HG03159 (cell line): Measurements from ENCODE around the gene SVEP1.
"Not testable (repeated sequence)": the region's sequence is repeated elsewhere in the genome, so short reads cannot be mapped to it uniquely, and the experiment has no call there.

Experiments
- ATAC-seq: cut with Tn5 transposase; IDR thresholded peaks from one replicate; pipeline ENCODE4 v1.9.1; 2021; ENCODE audit warnings: mild to moderate bottlenecking, moderate library complexity; ENCODE audit not compliant: unreplicated experiment

Gene SVEP1

GRCh38 chr9:110451726-110452125 is 127.8 kb downstream of the SVEP1 start:
- ATAC-seq = no peak

GRCh38 chr9:110447476-110447875 is 132.1 kb downstream of the SVEP1 start:
- ATAC-seq = no peak

GRCh38 chr9:110446171-110446570 is 133.4 kb downstream of the SVEP1 start:
- no peak for ATAC-seq

- ATAC-seq = no peak
These were observed 134.6 kb downstream of the SVEP1 start for GRCh38 chr9:110444911-110445310.

DNA sequence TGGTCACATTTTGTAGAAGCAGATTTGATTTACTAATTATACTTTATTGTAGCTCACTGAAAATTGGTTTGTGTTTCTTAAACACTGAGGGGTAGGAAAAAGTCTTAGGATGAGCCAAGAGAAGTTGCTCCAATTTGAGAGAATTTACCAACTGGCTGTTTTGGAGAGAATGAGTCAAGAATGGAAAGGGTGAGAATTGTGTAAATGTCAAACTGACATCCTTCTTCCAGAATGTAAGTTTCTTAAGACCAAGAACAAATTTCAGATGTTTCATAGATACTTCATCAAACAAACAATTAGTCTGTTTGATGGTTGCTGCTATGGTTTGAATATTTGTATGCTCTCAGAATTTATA is 135.7 kb downstream of the SVEP1 start:
- no peak for ATAC-seq

DNA sequence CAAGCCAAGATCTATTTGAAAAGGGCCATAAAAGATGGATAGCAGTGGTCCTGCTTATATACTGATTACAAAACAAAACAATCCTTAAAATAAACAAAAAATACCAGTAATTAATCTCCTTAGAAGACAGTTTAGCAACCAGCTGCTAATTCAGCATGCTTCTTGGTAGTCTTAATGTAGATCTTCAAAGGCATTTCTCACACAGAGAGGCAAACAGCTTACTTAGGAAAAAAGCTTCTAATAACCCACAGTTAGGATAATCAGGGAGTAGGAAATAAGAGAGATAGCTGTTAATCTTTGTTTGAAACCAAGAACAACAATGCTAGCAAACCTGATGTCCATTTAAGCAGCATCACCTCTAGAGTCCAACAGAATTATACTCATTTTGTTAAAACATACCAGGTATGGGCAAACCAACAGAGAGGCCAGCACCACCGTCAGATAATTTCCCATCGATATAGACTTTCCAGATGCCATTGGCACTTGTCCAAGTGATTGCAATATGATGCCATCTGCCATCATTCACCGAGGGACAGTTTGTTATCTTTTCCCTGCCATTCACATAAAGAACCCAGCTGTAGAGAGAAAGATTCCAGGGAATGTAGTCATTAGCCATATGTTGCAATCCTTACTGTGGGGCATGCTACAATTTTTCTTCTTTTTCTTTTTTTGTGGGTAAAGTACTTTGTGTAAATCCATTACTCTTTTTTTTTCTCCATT is 136.2 kb downstream of the SVEP1 start:
- ATAC-seq = no peak

GRCh38 chr9:110440796-110441195 is 138.7 kb downstream of the SVEP1 start:
- no peak for ATAC-seq

GRCh38 chr9:110440172-110440571 is 139.4 kb downstream of the SVEP1 start:
- ATAC-seq = no peak

DNA sequence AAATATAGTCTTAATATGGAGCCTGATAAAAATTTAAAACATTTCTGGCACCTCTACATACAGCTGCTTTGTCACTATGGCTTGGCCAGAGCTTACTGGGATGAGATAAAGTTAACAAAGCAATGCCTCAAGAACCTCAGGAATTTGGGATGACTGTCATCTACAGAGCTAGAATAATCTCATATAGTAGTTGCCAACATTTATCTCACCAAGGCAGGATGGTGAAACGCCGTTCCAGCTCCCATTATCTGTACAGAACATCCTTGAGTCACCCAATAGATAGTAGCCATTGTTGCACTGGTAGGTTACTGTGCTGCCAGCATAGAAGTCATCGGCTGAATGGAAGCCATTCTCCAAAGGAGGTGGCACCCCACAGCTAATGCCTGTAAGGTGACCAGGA is 147.3 kb downstream of the SVEP1 start:
- ATAC-seq = no peak

- ATAC-seq = no peak
These were observed 150.1 kb downstream of the SVEP1 start for GRCh38 chr9:110429453-110429852.

DNA sequence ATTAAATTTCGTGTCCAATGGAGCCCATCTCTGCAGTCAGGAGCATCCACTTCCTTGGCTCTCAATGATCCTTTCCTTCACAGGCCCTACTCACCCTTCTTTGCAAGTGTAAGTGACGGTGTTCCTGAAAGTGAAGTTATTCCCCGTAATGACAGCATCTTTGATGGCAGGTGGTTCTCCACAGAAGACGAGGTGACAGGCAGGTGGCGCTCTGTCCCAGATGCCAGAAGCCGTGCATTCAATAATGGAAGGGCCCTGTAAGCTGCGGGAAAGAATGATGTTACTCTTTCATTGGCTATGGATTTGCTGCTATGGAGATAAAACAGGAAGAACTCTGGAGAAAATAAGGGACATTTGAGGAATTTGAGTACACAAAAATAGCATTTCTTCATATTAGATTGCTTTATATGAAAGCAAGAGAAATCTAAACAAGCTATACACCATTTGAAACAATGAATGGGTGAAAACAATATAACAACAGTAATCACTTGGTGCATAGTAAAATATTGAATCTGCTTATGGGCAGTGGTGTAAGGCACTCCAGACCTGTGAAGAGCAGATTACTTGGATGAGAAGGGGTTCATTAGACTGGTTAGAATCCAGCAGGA is 151.9 kb downstream of the SVEP1 start:
- peak; percentile 80 for ATAC-seq

DNA sequence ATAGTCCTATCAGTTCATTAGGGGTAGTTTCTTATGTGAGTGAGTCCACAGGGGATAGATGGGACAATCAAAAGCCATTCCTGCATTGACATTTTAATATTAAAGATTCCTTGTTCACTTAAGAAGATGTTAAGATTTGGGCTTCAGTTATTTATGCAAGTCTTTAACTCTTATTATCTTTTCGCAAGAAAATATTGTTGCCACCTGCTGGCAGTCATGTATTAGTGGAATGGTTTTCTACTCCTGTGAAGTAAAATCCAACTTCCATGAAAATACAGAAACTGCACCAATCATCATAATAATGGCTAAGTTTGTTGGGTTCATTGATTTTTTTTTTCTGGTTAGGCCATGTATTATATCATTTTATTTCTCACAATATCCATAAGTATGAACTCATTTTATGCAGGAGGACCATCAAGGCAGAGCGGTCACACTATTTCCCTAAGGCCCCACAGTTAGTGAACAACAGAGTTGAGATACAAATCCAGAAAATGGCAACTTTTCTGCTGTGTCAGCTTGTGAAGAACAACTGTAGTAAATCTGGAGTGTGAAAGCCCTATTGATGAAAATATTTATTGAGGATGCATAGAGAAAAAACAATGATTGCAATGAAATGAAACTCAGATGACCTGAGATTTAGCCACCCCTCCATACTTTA is 153.4 kb downstream of the SVEP1 start:
- ATAC-seq = no peak

- no peak for ATAC-seq
These were observed 165.1 kb downstream of the SVEP1 start for GRCh38 chr9:110414471-110414870.

GRCh38 chr9:110410961-110411360 is 168.6 kb downstream of the SVEP1 start:
- no peak for ATAC-seq

GRCh38 chr9:110408598-110408997 is 170.9 kb downstream of the SVEP1 start:
- ATAC-seq = no peak

GRCh38 chr9:110405858-110406443 is 173.6 kb downstream of the SVEP1 start:
- no peak for ATAC-seq

GRCh38 chr9:110404473-110404872 is 175.1 kb downstream of the SVEP1 start:
- ATAC-seq = no peak

DNA sequence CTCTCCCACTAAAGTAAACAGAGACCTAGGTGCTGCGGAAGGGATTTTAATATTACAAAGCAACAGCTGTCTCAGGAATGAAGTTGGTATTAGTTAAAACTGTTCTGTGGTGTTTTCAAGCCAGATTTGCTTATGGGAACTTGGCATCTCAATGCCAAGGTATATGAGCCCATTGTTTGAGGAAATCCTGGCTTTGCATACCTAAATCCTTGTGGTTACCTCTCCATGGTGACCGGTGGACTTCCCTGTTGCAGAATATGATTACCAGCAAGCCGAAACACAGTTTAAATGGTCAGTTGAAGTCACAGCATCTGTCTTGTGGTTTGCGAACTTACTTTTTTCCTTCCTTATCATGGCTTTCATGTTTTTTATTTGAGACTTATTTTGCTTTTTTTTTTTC is 179.6 kb downstream of the SVEP1 start:
- ATAC-seq = no peak

- ATAC-seq = not testable (repeated sequence)
These were observed 180.5 kb downstream of the SVEP1 start for GRCh38 chr9:110398992-110399391.

DNA sequence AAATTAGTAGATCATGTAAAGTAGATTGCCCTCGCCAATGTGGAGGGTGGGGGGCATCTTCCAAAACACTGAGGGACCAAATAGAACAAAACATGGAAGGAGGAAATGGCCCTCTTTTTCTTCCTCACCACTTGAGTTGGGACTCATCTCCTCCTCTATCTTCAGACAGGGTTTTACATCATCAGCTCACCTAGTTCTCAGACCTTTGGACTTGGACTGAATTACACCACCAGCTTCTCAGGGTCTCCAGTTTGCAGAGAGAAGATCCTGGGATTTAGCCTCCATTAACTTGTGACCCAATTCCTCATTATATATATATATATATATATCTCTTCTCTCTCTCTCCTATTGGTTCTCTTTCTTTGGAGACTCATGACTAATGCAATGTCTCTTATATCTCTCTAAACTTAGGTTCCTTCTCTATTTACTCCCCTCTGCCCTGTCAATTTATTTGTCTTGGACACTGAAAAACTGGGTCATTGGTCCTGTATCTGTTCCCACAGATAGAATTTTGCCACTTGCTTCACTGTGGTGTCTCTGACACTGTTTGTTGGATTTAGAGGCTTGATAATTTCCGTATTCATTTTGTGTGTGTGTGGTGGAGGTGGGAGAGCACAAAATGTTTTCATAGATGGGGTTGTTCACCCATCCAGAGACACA is 187.6 kb downstream of the SVEP1 start:
- no peak for ATAC-seq

DNA sequence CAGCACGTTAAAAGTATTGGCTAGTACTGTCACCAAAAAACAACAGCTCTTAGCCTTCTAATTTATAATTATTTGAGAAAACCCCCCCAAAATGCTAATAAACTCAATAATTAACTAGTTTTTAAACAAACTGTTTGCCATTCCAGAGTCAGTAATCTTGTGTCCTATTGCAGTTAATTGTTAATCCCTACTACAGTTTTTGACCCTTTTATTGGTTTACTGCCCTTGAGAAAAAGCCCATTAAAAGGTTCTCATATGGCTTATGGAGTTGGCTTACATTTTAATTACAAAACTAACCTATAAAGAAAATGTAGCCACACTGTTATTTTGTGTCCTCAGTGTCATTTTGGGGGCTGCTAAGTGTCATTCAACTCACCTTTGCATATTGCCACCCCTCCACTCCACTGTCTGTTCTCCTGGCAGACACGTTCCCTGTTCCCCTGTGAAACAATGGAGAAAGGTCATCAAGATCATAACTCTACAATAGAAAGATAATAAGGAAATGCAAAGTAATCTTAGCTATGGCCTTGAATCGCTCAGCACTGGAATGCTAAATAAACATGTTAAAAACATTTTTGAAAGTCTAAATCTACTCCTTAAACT is 190.3 kb downstream of the SVEP1 start:
- ATAC-seq = no peak
